SK-N-SH (cell line): Measurements from ENCODE around the gene C1orf159. TPM values are rescaled to one million over a fixed set of nuclear protein-coding genes. Genes with fewer than 3 reads are reported as not detected.

Experiments used
- CTCF ChIA-PET: fragments of 300-600, 350-600 bp; formaldehyde crosslinking; extraction: SDS; loops from one replicate; lab custom pipeline; 2021; lab: Yijun Ruan, JAX
- POLR2A ChIA-PET: fragments of 350-600 bp; sonication (Branson Sonifier 250); formaldehyde crosslinking; extraction: SDS; loops from one replicate; lab custom pipeline; 2020; ENCODE audit warnings: antibody characterized with exemption, inconsistent platforms; lab: Yijun Ruan, JAX
- DNase-seq: peaks from one replicate; pipeline ENCODE4 v3.0.0; 2012
- H2AFZ ChIP-seq: fragments of 200-600 bp; sonication (generic); 2 replicates; pipeline ENCODE4 v1.8.1; 2016; ENCODE audit warnings: antibody characterized with exemption, mild to moderate bottlenecking, low read depth
- H3F3A ChIP-seq: fragments of 200-600 bp; sonication (generic); replicated peaks from 2 replicates; pipeline ENCODE3; 2016; ENCODE audit warnings: antibody characterized with exemption, mild to moderate bottlenecking; ENCODE audit not compliant: insufficient read depth
- H3K27ac ChIP-seq, 2 experiments: fragments of 200-500 bp in 1 of 2; fragments of 200-600 bp in 1 of 2; sonication (Bioruptor generic) in 1 of 2; sonication (generic), shearing (Covaris generic) in 1 of 2; 2 replicates each; pipeline versions ENCODE4 v1.5.1 to v1.6.1; 2014 to 2016; ENCODE audit warnings: low read depth in 2 of 2, inconsistent platforms in 1 of 2, low read length in 1 of 2, mild to moderate bottlenecking in 1 of 2, mixed read lengths in 1 of 2
- H3K27me3 ChIP-seq: fragments of 200-600 bp; sonication (generic), shearing (Covaris generic); 2 replicates; pipeline ENCODE4 v1.6.1; 2016; ENCODE audit warnings: mixed run types; ENCODE audit not compliant: insufficient read depth
- H3K36me3 ChIP-seq, 2 experiments: fragments of 200-500 bp in 1 of 2; fragments of 200-600 bp in 1 of 2; sonication (Bioruptor generic) in 1 of 2; sonication (generic) in 1 of 2; replicated peaks in 1 of 2; 2 replicates each; pipeline versions ENCODE3 to v1.5.1; 2014 to 2016; ENCODE audit warnings: low read length in 1 of 2, mild to moderate bottlenecking in 1 of 2; ENCODE audit not compliant: insufficient read depth in 2 of 2, control insufficient read depth in 1 of 2
- H3K4me1 ChIP-seq, 2 experiments: fragments of 200-500 bp in 1 of 2; fragments of 200-600 bp in 1 of 2; sonication (Bioruptor generic) in 1 of 2; sonication (generic), shearing (Covaris generic) in 1 of 2; 2 replicates each; pipeline versions ENCODE4 v1.5.1 to v1.6.1; 2014 to 2016; ENCODE audit warnings: low read depth in 1 of 2, low read length in 1 of 2, mixed run types in 1 of 2; ENCODE audit not compliant: insufficient read depth in 2 of 2, control insufficient read depth in 1 of 2
- H3K4me2 ChIP-seq: fragments of 200-600 bp; sonication (generic), shearing (Covaris generic); 2 replicates; pipeline ENCODE4 v1.6.1; 2017; ENCODE audit warnings: mixed run types
- H3K4me3 ChIP-seq, 2 experiments: fragments of 200-500 bp in 1 of 2; fragments of 200-600 bp in 1 of 2; sonication (Bioruptor generic) in 1 of 2; sonication (generic), shearing (Covaris generic) in 1 of 2; 2 replicates each; pipeline versions ENCODE4 v1.5.1 to v1.8.1; 2014 to 2016; ENCODE audit warnings: low read depth in 2 of 2, inconsistent platforms in 1 of 2, low read length in 1 of 2, mild to moderate bottlenecking in 1 of 2, mixed read lengths in 1 of 2, moderate library complexity in 1 of 2
- H3K79me2 ChIP-seq: fragments of 200-600 bp; sonication (generic); 2 replicates; pipeline ENCODE4 v1.8.1; 2017; ENCODE audit warnings: mild to moderate bottlenecking; ENCODE audit not compliant: insufficient read depth
- H3K9ac ChIP-seq: fragments of 200-600 bp; sonication (generic); 2 replicates; pipeline ENCODE4 v1.6.1; 2017; ENCODE audit warnings: mixed run types
- H3K9me2 ChIP-seq: fragments of 200-600 bp; sonication (generic); 2 replicates; pipeline ENCODE4 v1.6.1; 2017; ENCODE audit warnings: mixed run types
- H3K9me3 ChIP-seq: fragments of 200-600 bp; sonication (generic); 2 replicates; pipeline ENCODE4 v1.6.1; 2017; ENCODE audit warnings: mixed run types, mild to moderate bottlenecking, moderate library complexity
- H4K20me1 ChIP-seq: fragments of 200-600 bp; sonication (generic); 2 replicates; pipeline ENCODE4 v1.6.1; 2017; ENCODE audit warnings: mild to moderate bottlenecking, mixed run types; ENCODE audit not compliant: insufficient read depth
- CHD2 ChIP-seq: fragments of 150-350 bp; IDR thresholded peaks from 2 replicates; pipeline ENCODE4 v1.6.1; 2018; ENCODE audit warnings: low read length; ENCODE audit not compliant: partially characterized antibody
- ELF1 ChIP-seq: IDR thresholded peaks from 2 replicates; pipeline ENCODE4 v1.4.0; 2012
- EZH2phosphoT487 ChIP-seq: fragments of 200-600 bp; sonication (generic); IDR thresholded peaks from 2 replicates; pipeline ENCODE4 v1.6.1; 2017; ENCODE audit warnings: low read depth, mixed run types, mild to moderate bottlenecking, antibody characterized with exemption, moderate library complexity, borderline replicate concordance
- FOSL2 ChIP-seq: IDR thresholded peaks from 2 replicates; pipeline ENCODE4 v1.4.0; 2012; ENCODE audit warnings: low read depth, mild to moderate bottlenecking, moderate library complexity, borderline replicate concordance
- FOXJ3 ChIP-seq: sonication (generic); formaldehyde crosslinking; IDR thresholded peaks from 2 replicates; pipeline ENCODE4 v1.5.1; 2020; ENCODE audit warnings: mild to moderate bottlenecking, missing genetic modification reagents
- POLR2AphosphoS5 ChIP-seq: IDR thresholded peaks from 2 replicates; pipeline ENCODE4 v1.6.1; 2012; ENCODE audit warnings: low read depth, low read length
- RFX5 ChIP-seq: IDR thresholded peaks from 2 replicates; pipeline ENCODE4 v1.6.1; 2012; ENCODE audit warnings: mild to moderate bottlenecking, improper control_type of control experiment, low read length
- RXRA ChIP-seq: IDR thresholded peaks from 2 replicates; pipeline ENCODE4 v1.4.0; 2012; ENCODE audit warnings: low read depth, mild to moderate bottlenecking, borderline replicate concordance
- TAF1 ChIP-seq: IDR thresholded peaks from 2 replicates; pipeline ENCODE4 v1.6.1; 2012; ENCODE audit warnings: low read depth, mild to moderate bottlenecking, low read length, moderate library complexity, borderline replicate concordance
- TEAD4 ChIP-seq: IDR thresholded peaks from 2 replicates; pipeline ENCODE4 v1.4.0; 2012; ENCODE audit warnings: mild to moderate bottlenecking, borderline replicate concordance; ENCODE audit not compliant: insufficient read depth
- WGBS: methylation state at CpG from one replicate; pipeline ENCODE4 v1.1.6; 2017; ENCODE audit warnings: low lambda C conversion rate; 5-methylcytosine and 5-hydroxymethylcytosine counted together
- polyA plus RNA-seq, 3 experiments: library from polyadenylated mRNA; depleted of rRNA; stranded (reverse); fragments of >200 nt; gene quantifications; 2 replicates each; pipeline ENCODE4 v1.2.3, GENCODE V29; 2012
- TF ChIP-seq, protein P1 (sequence below): IDR thresholded peaks from 2 replicates; pipeline ENCODE4 v1.6.1; 2012; ENCODE audit warnings: mild to moderate bottlenecking, low read depth, low read length, moderate library complexity
- TF ChIP-seq, protein P2 (sequence below): fragments of 150-350 bp; IDR thresholded peaks from 2 replicates; pipeline ENCODE4 v1.6.1; 2017; ENCODE audit warnings: antibody characterized with exemption, low read length, low read depth, borderline replicate concordance
- TF ChIP-seq, protein P3 (sequence below): IDR thresholded peaks from 2 replicates; pipeline ENCODE4 v1.4.0; 2012; ENCODE audit warnings: low read depth, borderline replicate concordance
- TF ChIP-seq, protein P4 (sequence below): IDR thresholded peaks from 2 replicates; pipeline ENCODE4; 2012

Gene C1orf159
- polyA plus RNA-seq, 1 of the 3 experiments (the other 2 are of a cell fraction): 10.2 TPM

DNA sequence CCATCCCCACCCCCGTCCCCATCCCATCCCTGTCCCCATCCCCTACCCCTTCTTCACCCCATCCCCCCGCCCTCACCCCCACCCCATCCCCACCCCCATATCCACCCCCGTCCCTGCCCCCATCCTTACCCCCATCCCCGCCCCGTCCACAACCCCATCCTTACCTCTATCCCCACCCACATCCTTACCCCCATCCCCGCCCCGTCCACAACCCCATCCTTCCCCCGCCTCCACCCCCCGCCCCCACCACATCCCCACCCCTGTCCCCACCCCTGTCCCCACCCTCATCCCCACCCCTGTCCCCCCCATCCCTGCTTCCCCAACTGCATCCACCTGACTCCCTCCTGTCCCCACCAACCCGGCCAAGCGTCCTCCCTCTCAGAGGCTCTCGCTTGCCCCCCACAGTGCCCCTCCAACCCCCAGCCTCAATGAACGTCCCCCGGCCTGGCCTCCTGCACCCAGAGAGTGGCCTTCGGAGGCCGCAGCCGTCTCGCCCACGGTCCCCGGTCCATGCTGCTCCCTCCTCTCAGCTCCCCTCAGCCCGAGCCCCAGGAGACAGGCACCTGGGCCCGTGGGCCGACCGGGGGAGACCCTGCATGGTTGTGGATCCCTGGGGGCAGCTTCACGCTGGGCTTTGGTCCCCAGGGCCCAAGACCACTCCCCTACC lies 25.5 kb upstream of the C1orf159 start:
- ChIA-PET POLR2A (interaction anchor here (0.6 to 1.1 kb wide), 2 partner anchors 67 to 743 kb away, joined by 3 read pairs; no protein-coding TSS in a partner anchor), CTCF (interaction anchor here (1.0 kb wide), 1 partner anchor 19 kb away, joined by 3 read pairs; no protein-coding TSS in a partner anchor)
- Histone ChIP-seq H3K9me3 (no peaks in the 10 kb centered on the region), H3K79me2 (no peaks in the 10 kb centered on the region), H3K4me3 (no peak overlapping the region), H3F3A (no peaks in the 10 kb centered on the region), H3K27me3 (no peaks in the 10 kb centered on the region), H4K20me1 (no peaks in the 10 kb centered on the region), H3K9ac (no peak overlapping the region), H3K9me2 (no peaks in the 10 kb centered on the region), H3K4me1 (no peaks in the 10 kb centered on the region; a peak in 1 of 4 replicates), H3K36me3 (no peaks in the 10 kb centered on the region), H2AFZ (no peak overlapping the region)
- no peak for DNase-seq
- 72% methylated on average over 20 of the region's 25 CpGs for WGBS
- TF ChIP-seq ELF1: no peak
- TF ChIP-seq FOXJ3 (CRISPR knock-in tag): no peak
- TF ChIP-seq, all 33 proteins: peak for 0
- Histone ChIP-seq H3K4me2 (no peak overlapping the region), H3K27ac (no peak overlapping the region)

DNA sequence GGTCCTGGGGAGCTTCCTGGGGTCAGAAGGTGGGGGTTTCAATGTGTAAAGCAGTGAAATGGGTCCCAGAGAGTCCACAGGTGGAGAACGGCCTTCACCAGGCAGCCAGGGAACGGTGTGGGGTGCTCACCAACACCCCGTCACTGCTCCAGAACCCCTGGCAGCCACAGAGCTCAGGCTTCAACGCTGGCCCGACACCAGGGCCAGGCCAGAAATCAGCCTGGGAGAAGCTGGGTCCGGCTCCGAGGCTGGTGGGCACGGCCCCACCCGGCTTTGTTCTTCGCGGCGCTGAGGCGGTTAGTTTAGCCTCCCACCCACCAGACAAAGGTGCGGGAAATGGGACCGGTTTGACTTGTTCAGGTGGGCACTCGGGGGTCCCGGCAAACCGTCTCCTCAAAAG lies 24.8 kb upstream of the C1orf159 start:
- H3K4me3 ChIP-seq: no peak overlapping the region
- no peak overlapping the region for H2AFZ ChIP-seq
- no peak overlapping the region for H3K27ac ChIP-seq
- H3K9me2 ChIP-seq: no peaks in the 10 kb centered on the region
- no peak overlapping the region for H3K4me2 ChIP-seq
- no peak overlapping the region for H3K9ac ChIP-seq
- no peaks in the 10 kb centered on the region for H3K9me3 ChIP-seq
- no peaks in the 10 kb centered on the region for H3K27me3 ChIP-seq
- 87% methylated on average over 7 of the region's 18 CpGs for WGBS
- TF ChIP-seq, protein P1, sequence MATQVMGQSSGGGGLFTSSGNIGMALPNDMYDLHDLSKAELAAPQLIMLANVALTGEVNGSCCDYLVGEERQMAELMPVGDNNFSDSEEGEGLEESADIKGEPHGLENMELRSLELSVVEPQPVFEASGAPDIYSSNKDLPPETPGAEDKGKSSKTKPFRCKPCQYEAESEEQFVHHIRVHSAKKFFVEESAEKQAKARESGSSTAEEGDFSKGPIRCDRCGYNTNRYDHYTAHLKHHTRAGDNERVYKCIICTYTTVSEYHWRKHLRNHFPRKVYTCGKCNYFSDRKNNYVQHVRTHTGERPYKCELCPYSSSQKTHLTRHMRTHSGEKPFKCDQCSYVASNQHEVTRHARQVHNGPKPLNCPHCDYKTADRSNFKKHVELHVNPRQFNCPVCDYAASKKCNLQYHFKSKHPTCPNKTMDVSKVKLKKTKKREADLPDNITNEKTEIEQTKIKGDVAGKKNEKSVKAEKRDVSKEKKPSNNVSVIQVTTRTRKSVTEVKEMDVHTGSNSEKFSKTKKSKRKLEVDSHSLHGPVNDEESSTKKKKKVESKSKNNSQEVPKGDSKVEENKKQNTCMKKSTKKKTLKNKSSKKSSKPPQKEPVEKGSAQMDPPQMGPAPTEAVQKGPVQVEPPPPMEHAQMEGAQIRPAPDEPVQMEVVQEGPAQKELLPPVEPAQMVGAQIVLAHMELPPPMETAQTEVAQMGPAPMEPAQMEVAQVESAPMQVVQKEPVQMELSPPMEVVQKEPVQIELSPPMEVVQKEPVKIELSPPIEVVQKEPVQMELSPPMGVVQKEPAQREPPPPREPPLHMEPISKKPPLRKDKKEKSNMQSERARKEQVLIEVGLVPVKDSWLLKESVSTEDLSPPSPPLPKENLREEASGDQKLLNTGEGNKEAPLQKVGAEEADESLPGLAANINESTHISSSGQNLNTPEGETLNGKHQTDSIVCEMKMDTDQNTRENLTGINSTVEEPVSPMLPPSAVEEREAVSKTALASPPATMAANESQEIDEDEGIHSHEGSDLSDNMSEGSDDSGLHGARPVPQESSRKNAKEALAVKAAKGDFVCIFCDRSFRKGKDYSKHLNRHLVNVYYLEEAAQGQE: no peak
- no peak for TF ChIP-seq EZH2phosphoT487
- TF ChIP-seq POLR2AphosphoS5: no peak
- no peak for TF ChIP-seq FOSL2
- TF ChIP-seq, protein P2, sequence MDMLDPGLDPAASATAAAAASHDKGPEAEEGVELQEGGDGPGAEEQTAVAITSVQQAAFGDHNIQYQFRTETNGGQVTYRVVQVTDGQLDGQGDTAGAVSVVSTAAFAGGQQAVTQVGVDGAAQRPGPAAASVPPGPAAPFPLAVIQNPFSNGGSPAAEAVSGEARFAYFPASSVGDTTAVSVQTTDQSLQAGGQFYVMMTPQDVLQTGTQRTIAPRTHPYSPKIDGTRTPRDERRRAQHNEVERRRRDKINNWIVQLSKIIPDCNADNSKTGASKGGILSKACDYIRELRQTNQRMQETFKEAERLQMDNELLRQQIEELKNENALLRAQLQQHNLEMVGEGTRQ: no peak
- no peak for TF ChIP-seq RXRA
- TF ChIP-seq CHD2: no peak
- TF ChIP-seq TEAD4: no peak
- TF ChIP-seq TAF1: no peak
- TF ChIP-seq, protein P3, sequence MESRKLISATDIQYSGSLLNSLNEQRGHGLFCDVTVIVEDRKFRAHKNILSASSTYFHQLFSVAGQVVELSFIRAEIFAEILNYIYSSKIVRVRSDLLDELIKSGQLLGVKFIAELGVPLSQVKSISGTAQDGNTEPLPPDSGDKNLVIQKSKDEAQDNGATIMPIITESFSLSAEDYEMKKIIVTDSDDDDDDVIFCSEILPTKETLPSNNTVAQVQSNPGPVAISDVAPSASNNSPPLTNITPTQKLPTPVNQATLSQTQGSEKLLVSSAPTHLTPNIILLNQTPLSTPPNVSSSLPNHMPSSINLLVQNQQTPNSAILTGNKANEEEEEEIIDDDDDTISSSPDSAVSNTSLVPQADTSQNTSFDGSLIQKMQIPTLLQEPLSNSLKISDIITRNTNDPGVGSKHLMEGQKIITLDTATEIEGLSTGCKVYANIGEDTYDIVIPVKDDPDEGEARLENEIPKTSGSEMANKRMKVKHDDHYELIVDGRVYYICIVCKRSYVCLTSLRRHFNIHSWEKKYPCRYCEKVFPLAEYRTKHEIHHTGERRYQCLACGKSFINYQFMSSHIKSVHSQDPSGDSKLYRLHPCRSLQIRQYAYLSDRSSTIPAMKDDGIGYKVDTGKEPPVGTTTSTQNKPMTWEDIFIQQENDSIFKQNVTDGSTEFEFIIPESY: no peak
- TF ChIP-seq, protein P4, sequence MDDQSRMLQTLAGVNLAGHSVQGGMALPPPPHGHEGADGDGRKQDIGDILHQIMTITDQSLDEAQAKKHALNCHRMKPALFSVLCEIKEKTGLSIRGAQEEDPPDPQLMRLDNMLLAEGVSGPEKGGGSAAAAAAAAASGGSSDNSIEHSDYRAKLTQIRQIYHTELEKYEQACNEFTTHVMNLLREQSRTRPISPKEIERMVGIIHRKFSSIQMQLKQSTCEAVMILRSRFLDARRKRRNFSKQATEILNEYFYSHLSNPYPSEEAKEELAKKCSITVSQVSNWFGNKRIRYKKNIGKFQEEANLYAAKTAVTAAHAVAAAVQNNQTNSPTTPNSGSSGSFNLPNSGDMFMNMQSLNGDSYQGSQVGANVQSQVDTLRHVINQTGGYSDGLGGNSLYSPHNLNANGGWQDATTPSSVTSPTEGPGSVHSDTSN: no peak
- no peak for TF ChIP-seq RFX5
- TF ChIP-seq, all 33 proteins: peak for 0
- ChIA-PET POLR2A (interaction anchor here (0.6 to 1.1 kb wide), 3 partner anchors 68 to 744 kb away, joined by 3 read pairs; no protein-coding TSS in a partner anchor), CTCF (no interaction called here)
- no peaks in the 10 kb centered on the region for H3K79me2 ChIP-seq
- no peaks in the 10 kb centered on the region for H4K20me1 ChIP-seq
- H3K36me3 ChIP-seq: no peaks in the 10 kb centered on the region
- no peaks in the 10 kb centered on the region for H3F3A ChIP-seq
- H3K4me1 ChIP-seq: no peaks in the 10 kb centered on the region; a peak in 1 of 4 replicates
- no peak for DNase-seq
